ENCODE results near the gene SPDEF. TPM values are rescaled to one million over a fixed set of nuclear protein-coding genes. Genes with fewer than 3 reads are reported as not detected.

The SPDEF gene
- total and polyA plus RNA-seq, 7 experiments from 2014 or later: 0.39 to 0.40 TPM; not detected in 5

DNA sequence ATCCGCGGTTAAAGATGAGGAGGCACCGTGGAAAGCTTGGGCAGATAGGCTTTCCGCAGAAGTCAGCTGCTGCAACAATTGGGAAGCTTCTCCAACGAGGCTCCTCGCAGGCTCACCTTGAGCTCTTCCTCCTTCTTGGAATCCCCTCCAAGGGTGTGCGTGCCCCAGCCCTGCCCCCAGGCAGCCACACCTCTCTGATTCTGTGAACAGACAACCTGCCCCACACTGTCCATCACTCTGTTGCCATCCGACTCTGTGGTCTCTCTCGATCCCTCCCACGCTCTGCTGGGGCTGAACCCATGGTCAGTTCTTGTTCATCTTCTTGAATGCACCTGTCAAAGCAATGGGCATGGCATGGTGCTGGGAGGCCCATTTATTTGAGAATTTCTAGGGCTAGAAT, 58.7 kb downstream of the SPDEF start:
- Mint-ChIP-seq H3K27ac (no peak overlapping the region), H3K4me3 (no peak overlapping the region), H3K4me1 (no peaks in the 10 kb centered on the region), H3K9me3 (peaks cover 0 to 17% (median 4%) of the 10 kb centered on the region in 11 donors), H3K27me3 (peaks cover 0 to 4% (median 0%) of the 10 kb centered on the region in 5 donors), H3K36me3 (peaks cover 0 to 4% (median 0%) of the 10 kb centered on the region in 5 donors)
- Histone ChIP-seq H3K9me3 (ENCODE audit: control insufficient read depth in 2 of 3, low read length in 3 of 3) (peaks cover 0 to 5% (median 0%) of the 10 kb centered on the region in 3 experiments), H3K36me3 (ENCODE audit: control insufficient read depth in 2 of 3, insufficient read depth in 3 of 3, low read length in 3 of 3) (no peaks in the 10 kb centered on the region), H3K4me3 (ENCODE audit: low read length) (no peak overlapping the region), H3K27me3 (ENCODE audit: control insufficient read depth in 2 of 2, insufficient read depth in 2 of 2, low read length in 2 of 2) (no peaks in the 10 kb centered on the region), H3K27ac (ENCODE audit: low read depth, low read length) (no peak overlapping the region), H3K4me1 (ENCODE audit: control insufficient read depth in 2 of 2, insufficient read depth in 2 of 2, low read length in 2 of 2) (no peaks in the 10 kb centered on the region)
- intact Hi-C loops (cut with micrococcal nuclease): no loop called here
- DNase-seq (no peak), ATAC-seq (no peak)
- POLR2A ChIA-PET: no interaction called here
- CTCF ChIA-PET: no interaction called here

DNA sequence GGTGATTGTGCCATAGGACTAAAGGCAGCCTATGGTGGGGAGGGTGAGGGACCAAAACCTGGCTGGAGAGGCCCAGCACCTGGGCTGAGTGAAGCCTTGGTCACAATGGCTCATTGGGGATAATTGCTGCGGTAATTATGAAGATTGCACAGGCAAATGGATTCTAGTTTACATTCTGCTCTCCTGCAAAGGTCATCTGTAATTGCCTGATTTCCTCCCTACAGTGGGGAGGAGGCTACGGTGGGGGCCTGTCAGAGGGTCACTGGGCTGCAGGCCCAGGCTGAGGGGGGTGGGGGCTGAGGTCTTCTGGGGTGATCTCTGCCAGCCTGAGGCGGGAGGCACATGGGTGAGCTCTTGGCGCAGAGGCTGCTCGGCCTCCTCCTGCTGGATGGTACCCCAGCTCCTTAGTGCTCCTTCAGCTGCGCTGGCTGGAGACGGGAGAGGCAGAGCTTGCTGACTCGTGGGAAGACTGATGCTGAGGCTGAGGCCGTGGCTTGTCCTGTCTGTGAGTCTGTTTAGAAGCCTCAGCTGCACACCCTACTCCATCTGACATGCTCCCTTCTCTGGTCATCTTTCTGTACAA, 59.9 kb downstream of the SPDEF start:
- Histone ChIP-seq H3K4me1 (ENCODE audit: control insufficient read depth in 2 of 2, insufficient read depth in 2 of 2, low read length in 2 of 2) (no peaks in the 10 kb centered on the region), H3K4me3 (ENCODE audit: low read length) (no peak overlapping the region), H3K9me3 (ENCODE audit: control insufficient read depth in 2 of 3, low read length in 3 of 3) (peaks cover 0 to 5% (median 0%) of the 10 kb centered on the region in 3 experiments), H3K27me3 (ENCODE audit: control insufficient read depth in 2 of 2, insufficient read depth in 2 of 2, low read length in 2 of 2) (no peaks in the 10 kb centered on the region), H3K27ac (ENCODE audit: low read depth, low read length) (no peak overlapping the region), H3K36me3 (ENCODE audit: control insufficient read depth in 2 of 3, insufficient read depth in 3 of 3, low read length in 3 of 3) (no peaks in the 10 kb centered on the region)
- ATAC-seq: no peak
- Mint-ChIP-seq H3K4me1 (peaks cover 0 to under 1% (median 0%) of the 10 kb centered on the region in 7 donors), H3K27ac (no peak overlapping the region), H3K27me3 (peaks cover 0 to 4% (median 0%) of the 10 kb centered on the region in 5 donors), H3K9me3 (peaks cover 0 to 17% (median 2%) of the 10 kb centered on the region in 11 donors), H3K36me3 (peaks cover 0 to under 1% (median 0%) of the 10 kb centered on the region in 5 donors), H3K4me3 (no peak overlapping the region)
- no peak for DNase-seq
- ChIA-PET CTCF (no interaction called here), POLR2A (no interaction called here)
- intact Hi-C loops (cut with micrococcal nuclease): no loop called here

GRCh38 chr6:34494973-34495372, 61.2 kb downstream of the SPDEF start:
- Mint-ChIP-seq H3K4me1 (peaks cover 0 to 4% (median 0%) of the 10 kb centered on the region in 7 donors), H3K27me3 (peaks cover 0 to 4% (median 0%) of the 10 kb centered on the region in 5 donors), H3K27ac (no peak overlapping the region), H3K36me3 (no peaks in the 10 kb centered on the region), H3K9me3 (peaks cover 0 to 5% (median 1%) of the 10 kb centered on the region in 11 donors), H3K4me3 (no peak overlapping the region)
- DNase-seq (no peak), ATAC-seq (no peak)
- Histone ChIP-seq H3K4me3 (ENCODE audit: low read length) (no peak overlapping the region), H3K27ac (ENCODE audit: low read depth, low read length) (no peak overlapping the region), H3K9me3 (ENCODE audit: control insufficient read depth in 2 of 3, low read length in 3 of 3) (no peaks in the 10 kb centered on the region), H3K36me3 (ENCODE audit: control insufficient read depth in 2 of 3, insufficient read depth in 3 of 3, low read length in 3 of 3) (no peaks in the 10 kb centered on the region), H3K4me1 (ENCODE audit: control insufficient read depth in 2 of 2, insufficient read depth in 2 of 2, low read length in 2 of 2) (no peaks in the 10 kb centered on the region), H3K27me3 (ENCODE audit: control insufficient read depth in 2 of 2, insufficient read depth in 2 of 2, low read length in 2 of 2) (no peaks in the 10 kb centered on the region)
- intact Hi-C loops (cut with micrococcal nuclease): no loop called here
- ChIA-PET CTCF (interaction anchor here (0.8 kb wide), 1 partner anchor 17 kb away, joined by 4 read pairs; no protein-coding TSS in a partner anchor), POLR2A (interaction anchor here (0.6 kb wide), 1 partner anchor 342 kb away, joined by 4 read pairs; no protein-coding TSS in a partner anchor)

GRCh38 chr6:34493344-34493743, 62.8 kb downstream of the SPDEF start:
- ATAC-seq (no peak), DNase-seq (no peak)
- H3K9me3 Mint-ChIP-seq: peaks cover 0 to 2% (median 0%) of the 10 kb centered on the region in 11 donors
- H3K4me3 Mint-ChIP-seq: no peak overlapping the region
- H3K36me3 Mint-ChIP-seq: no peaks in the 10 kb centered on the region
- Histone ChIP-seq H3K27me3 (ENCODE audit: control insufficient read depth in 2 of 2, insufficient read depth in 2 of 2, low read length in 2 of 2) (no peaks in the 10 kb centered on the region), H3K27ac (ENCODE audit: low read depth, low read length) (no peak overlapping the region), H3K9me3 (ENCODE audit: control insufficient read depth in 2 of 3, low read length in 3 of 3) (no peaks in the 10 kb centered on the region), H3K4me1 (ENCODE audit: control insufficient read depth in 2 of 2, insufficient read depth in 2 of 2, low read length in 2 of 2) (peaks cover 0 to 3% of the 10 kb centered on the region in 2 donors), H3K36me3 (ENCODE audit: control insufficient read depth in 2 of 3, insufficient read depth in 3 of 3, low read length in 3 of 3) (no peaks in the 10 kb centered on the region), H3K4me3 (ENCODE audit: low read length) (no peak overlapping the region)
- H3K27me3 Mint-ChIP-seq: peaks cover 0 to 4% (median 0%) of the 10 kb centered on the region in 5 donors
- H3K27ac Mint-ChIP-seq: peak overlapping the region in 1 of 9 donors; percentile 43
- POLR2A ChIA-PET: no interaction called here
- CTCF ChIA-PET: interaction anchor here (1.4 kb wide), 1 partner anchor 34 kb away, joined by 4 read pairs; no protein-coding TSS in a partner anchor
- intact Hi-C loops (cut with micrococcal nuclease): no loop called here
- H3K4me1 Mint-ChIP-seq: peaks cover 0 to 5% (median 0%) of the 10 kb centered on the region in 7 donors

DNA sequence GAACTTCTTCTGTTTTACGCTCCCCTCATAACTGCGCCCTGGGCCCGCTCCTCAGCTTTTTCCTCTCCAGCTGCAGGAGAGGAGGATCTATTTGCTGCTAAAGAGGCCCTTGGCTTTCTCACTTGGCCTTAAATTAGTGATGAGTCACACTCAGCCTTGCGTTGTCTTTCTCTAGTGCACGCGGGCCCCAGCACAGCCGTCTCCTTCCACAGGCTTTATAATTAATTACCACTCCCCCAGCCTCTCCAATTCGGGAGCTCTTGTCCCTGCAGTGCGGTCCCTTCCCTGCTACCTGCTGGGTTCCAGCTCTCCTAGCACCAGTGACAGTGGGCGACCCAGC, 65.1 kb downstream of the SPDEF start:
- Mint-ChIP-seq H3K36me3 (no peaks in the 10 kb centered on the region), H3K9me3 (no peaks in the 10 kb centered on the region), H3K4me1 (peaks cover 0 to 13% (median 10%) of the 10 kb centered on the region in 7 donors), H3K27ac (no peak overlapping the region), H3K4me3 (no peak overlapping the region), H3K27me3 (peaks cover 0 to 2% (median 0%) of the 10 kb centered on the region in 5 donors)
- intact Hi-C loops (cut with micrococcal nuclease): no loop called here
- ChIA-PET CTCF (no interaction called here), POLR2A (no interaction called here)
- ATAC-seq (no peak), DNase-seq (no peak)
- H3K36me3 ChIP-seq (ENCODE audit: control insufficient read depth in 2 of 3, insufficient read depth in 3 of 3, low read length in 3 of 3): no peaks in the 10 kb centered on the region
- H3K9me3 ChIP-seq (ENCODE audit: control insufficient read depth in 2 of 3, low read length in 3 of 3): no peaks in the 10 kb centered on the region
- H3K27me3 ChIP-seq (ENCODE audit: control insufficient read depth in 2 of 2, insufficient read depth in 2 of 2, low read length in 2 of 2): no peaks in the 10 kb centered on the region
- H3K27ac ChIP-seq (ENCODE audit: low read depth, low read length): no peak overlapping the region
- H3K4me1 ChIP-seq (ENCODE audit: control insufficient read depth in 2 of 2, insufficient read depth in 2 of 2, low read length in 2 of 2): peaks cover 6 to 11% of the 10 kb centered on the region in 2 donors
- H3K4me3 ChIP-seq (ENCODE audit: low read length): no peak overlapping the region

DNA sequence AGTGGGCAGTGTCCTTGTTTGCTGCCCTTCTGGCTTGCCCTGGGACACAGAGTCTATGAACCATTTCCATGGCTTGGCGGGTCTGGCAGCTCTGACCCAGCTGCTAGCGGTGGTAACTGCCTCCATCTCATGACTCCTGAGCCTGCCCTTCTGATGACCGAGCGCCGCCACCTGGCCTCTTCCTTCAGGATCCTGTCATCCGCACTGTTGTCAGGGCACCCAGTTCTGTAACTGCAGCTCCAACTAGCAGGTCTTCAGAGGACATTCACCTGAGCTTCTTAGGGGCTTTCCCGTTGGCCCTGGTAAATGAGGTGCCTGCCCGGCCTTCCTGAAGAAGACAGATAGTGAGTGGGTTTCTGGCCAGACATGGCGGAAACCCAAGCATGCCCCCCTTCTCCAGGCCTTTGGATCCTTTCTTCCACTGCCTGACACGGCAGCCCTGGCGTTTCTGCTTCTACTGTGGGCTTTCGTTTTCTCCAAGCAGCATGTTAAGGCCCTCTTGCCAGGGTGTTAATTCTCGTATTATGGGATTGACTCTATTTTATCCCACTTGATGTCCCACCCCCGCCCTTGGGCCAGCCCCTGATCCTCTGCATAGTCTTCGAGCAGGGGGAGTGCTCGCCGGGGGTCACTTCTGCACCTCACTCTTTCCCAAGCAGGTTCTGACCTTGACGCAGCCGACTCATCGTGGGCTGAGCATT, 65.6 kb downstream of the SPDEF start:
- Mint-ChIP-seq H3K9me3 (no peaks in the 10 kb centered on the region), H3K27me3 (peaks cover 0 to 2% (median 0%) of the 10 kb centered on the region in 5 donors), H3K27ac (peak overlapping the region in 1 of 9 donors; percentile 33), H3K4me3 (no peak overlapping the region), H3K4me1 (peaks cover 4 to 18% (median 15%) of the 10 kb centered on the region in 7 donors), H3K36me3 (no peaks in the 10 kb centered on the region)
- ChIA-PET CTCF (no interaction called here), POLR2A (no interaction called here)
- Histone ChIP-seq H3K36me3 (ENCODE audit: control insufficient read depth in 2 of 3, insufficient read depth in 3 of 3, low read length in 3 of 3) (no peaks in the 10 kb centered on the region), H3K4me1 (ENCODE audit: control insufficient read depth in 2 of 2, insufficient read depth in 2 of 2, low read length in 2 of 2) (peaks cover 11 to 16% of the 10 kb centered on the region in 2 donors), H3K27me3 (ENCODE audit: control insufficient read depth in 2 of 2, insufficient read depth in 2 of 2, low read length in 2 of 2) (no peaks in the 10 kb centered on the region), H3K9me3 (ENCODE audit: control insufficient read depth in 2 of 3, low read length in 3 of 3) (no peaks in the 10 kb centered on the region), H3K27ac (ENCODE audit: low read depth, low read length) (no peak overlapping the region), H3K4me3 (ENCODE audit: low read length) (no peak overlapping the region)
- intact Hi-C loops (cut with micrococcal nuclease): no loop called here
- ATAC-seq (no peak), DNase-seq (no peak)

Data from naive thymus-derived CD4-positive, alpha-beta T cell (primary cell).